SK-N-SH treated with all-trans-retinoic acid at 6 μM for 48 hours (cell line): Measurements from ENCODE around the gene GLI3.

Experiments
- ATAC-seq: fragments of 200-7000 bp; cut with Tn5 transposase; 3 replicates; pipeline ENCODE4 v1.9.1; 2020; ENCODE audit warnings: mild to moderate bottlenecking, moderate library complexity
- ARNTL ChIP-seq: fragments of 450-650 bp; formaldehyde crosslinking; IDR thresholded peaks from 2 replicates; pipeline ENCODE4 v1.5.0; 2020; ENCODE audit warnings: low read depth, mild to moderate bottlenecking, moderate library complexity, borderline replicate concordance
- BACH2 ChIP-seq: fragments of 250-450 bp; sonication (Bioruptor Pico); IDR thresholded peaks from 2 replicates; pipeline ENCODE4 v1.9.0; 2021; ENCODE audit warnings: mild to moderate bottlenecking, borderline replicate concordance
- CSDC2 ChIP-seq: fragments of 250-450 bp; sonication (Bioruptor Pico); IDR thresholded peaks from 2 replicates; pipeline ENCODE4 v1.5.0; 2020; ENCODE audit warnings: mild to moderate bottlenecking, moderate library complexity
- ESRRG ChIP-seq: fragments of 250-450 bp; sonication (Bioruptor Pico); IDR thresholded peaks from 2 replicates; pipeline ENCODE4 v1.6.1; 2021; ENCODE audit warnings: mild to moderate bottlenecking
- GLIS3 ChIP-seq: fragments of 250-450 bp; sonication (Bioruptor Pico); IDR thresholded peaks from 2 replicates; pipeline ENCODE4 v1.5.0; 2020; ENCODE audit warnings: mild to moderate bottlenecking, moderate library complexity
- ISL1 ChIP-seq: fragments of 250-450 bp; sonication (Bioruptor Pico); IDR thresholded peaks from 2 replicates; pipeline ENCODE4 v2.1.2; 2022; ENCODE audit warnings: mild to moderate bottlenecking, moderate library complexity
- OSR1 ChIP-seq: fragments of 250-450 bp; sonication (Bioruptor Pico); IDR thresholded peaks from 2 replicates; pipeline ENCODE4 v1.8.0; 2022; ENCODE audit warnings: moderate library complexity, mild to moderate bottlenecking, inconsistent platforms
- PPARA ChIP-seq: fragments of 250-450 bp; sonication (Bioruptor Pico); IDR thresholded peaks from 2 replicates; pipeline ENCODE4 v1.5.0; 2020; ENCODE audit warnings: mild to moderate bottlenecking, borderline replicate concordance
- RARB ChIP-seq: fragments of 250-450 bp; sonication (Bioruptor Pico); IDR thresholded peaks from 2 replicates; pipeline ENCODE4 v1.8.0; 2021; ENCODE audit warnings: mild to moderate bottlenecking, moderate library complexity
- SNAI2 ChIP-seq: fragments of 250-450 bp; sonication (Bioruptor Pico); IDR thresholded peaks from 2 replicates; pipeline ENCODE4 v1.5.0; 2020; ENCODE audit warnings: mild to moderate bottlenecking, moderate library complexity
- TCF4 ChIP-seq: fragments of 250-450 bp; sonication (Bioruptor Pico); IDR thresholded peaks from 2 replicates; pipeline ENCODE4 v1.8.0; 2021; ENCODE audit warnings: mild to moderate bottlenecking, moderate library complexity, borderline replicate concordance
- TOX ChIP-seq: fragments of 250-450 bp; sonication (Bioruptor Pico); IDR thresholded peaks from 2 replicates; pipeline ENCODE4 v1.8.0; 2021; ENCODE audit warnings: mild to moderate bottlenecking, moderate library complexity, borderline replicate concordance
- ZC3H10 ChIP-seq: fragments of 250-450 bp; sonication (Bioruptor Pico); IDR thresholded peaks from 2 replicates; pipeline ENCODE4 v1.5.1; 2021; ENCODE audit warnings: mild to moderate bottlenecking, moderate library complexity
- ZFP3 ChIP-seq: fragments of 250-450 bp; sonication (Bioruptor Pico); IDR thresholded peaks from 2 replicates; pipeline ENCODE4 v1.5.0; 2020; ENCODE audit warnings: mild to moderate bottlenecking, moderate library complexity
- ZNF565 ChIP-seq: fragments of 450-650 bp; formaldehyde crosslinking; conservative IDR thresholded peaks from 2 replicates; pipeline ENCODE4 v1.5.0; 2020; ENCODE audit warnings: low read depth, mild to moderate bottlenecking, moderate library complexity
- ZNF70 ChIP-seq: fragments of 450-650 bp; formaldehyde crosslinking; IDR thresholded peaks from 2 replicates; pipeline ENCODE4 v1.5.0; 2020; ENCODE audit warnings: mild to moderate bottlenecking, moderate library complexity
- ZNF8 ChIP-seq: fragments of 450-650 bp; formaldehyde crosslinking; IDR thresholded peaks from 2 replicates; pipeline ENCODE4 v1.5.0; 2020; ENCODE audit warnings: mild to moderate bottlenecking, moderate library complexity
- TF ChIP-seq, protein P1 (sequence below): fragments of 250-450 bp; sonication (Bioruptor Pico); IDR thresholded peaks from 2 replicates; pipeline ENCODE4 v1.5.0; 2020; ENCODE audit warnings: mild to moderate bottlenecking, moderate library complexity
- TF ChIP-seq, protein P2 (sequence below): fragments of 250-450 bp; sonication (Bioruptor Pico); IDR thresholded peaks from 2 replicates; pipeline ENCODE4 v1.5.1; 2020; ENCODE audit warnings: low read depth, mild to moderate bottlenecking, moderate library complexity
- TF ChIP-seq, protein P3 (sequence below): fragments of 250-450 bp; sonication (Bioruptor Pico); IDR thresholded peaks from 2 replicates; pipeline ENCODE4 v1.8.0; 2020; ENCODE audit warnings: mild to moderate bottlenecking, moderate library complexity, borderline replicate concordance
- TF ChIP-seq, protein P4 (sequence below): fragments of 250-450 bp; sonication (Bioruptor Pico); IDR thresholded peaks from 2 replicates; pipeline ENCODE4 v1.5.1; 2021; ENCODE audit warnings: mild to moderate bottlenecking, moderate library complexity

The GLI3 gene

DNA sequence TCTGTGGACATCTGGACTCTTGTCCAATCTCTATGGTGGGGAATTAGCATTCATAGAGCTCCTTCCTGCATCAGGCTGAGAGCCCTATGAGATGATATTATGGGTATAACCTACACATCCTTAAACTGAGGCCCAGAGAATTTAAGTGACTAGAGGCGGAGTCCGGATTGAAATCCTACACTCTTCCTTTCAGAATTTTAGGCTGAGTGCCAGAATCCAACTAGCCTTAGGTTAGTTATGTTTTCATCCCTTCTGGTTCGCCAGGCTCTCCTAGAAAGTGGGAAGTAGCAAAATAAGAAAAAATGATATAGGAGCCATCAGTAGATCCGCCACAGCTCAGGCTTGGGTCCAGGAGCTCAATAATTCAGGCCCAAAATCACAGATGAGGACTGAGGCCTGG, 212.5 kb downstream of the GLI3 start (continued):
- TF ChIP-seq, protein P1, sequence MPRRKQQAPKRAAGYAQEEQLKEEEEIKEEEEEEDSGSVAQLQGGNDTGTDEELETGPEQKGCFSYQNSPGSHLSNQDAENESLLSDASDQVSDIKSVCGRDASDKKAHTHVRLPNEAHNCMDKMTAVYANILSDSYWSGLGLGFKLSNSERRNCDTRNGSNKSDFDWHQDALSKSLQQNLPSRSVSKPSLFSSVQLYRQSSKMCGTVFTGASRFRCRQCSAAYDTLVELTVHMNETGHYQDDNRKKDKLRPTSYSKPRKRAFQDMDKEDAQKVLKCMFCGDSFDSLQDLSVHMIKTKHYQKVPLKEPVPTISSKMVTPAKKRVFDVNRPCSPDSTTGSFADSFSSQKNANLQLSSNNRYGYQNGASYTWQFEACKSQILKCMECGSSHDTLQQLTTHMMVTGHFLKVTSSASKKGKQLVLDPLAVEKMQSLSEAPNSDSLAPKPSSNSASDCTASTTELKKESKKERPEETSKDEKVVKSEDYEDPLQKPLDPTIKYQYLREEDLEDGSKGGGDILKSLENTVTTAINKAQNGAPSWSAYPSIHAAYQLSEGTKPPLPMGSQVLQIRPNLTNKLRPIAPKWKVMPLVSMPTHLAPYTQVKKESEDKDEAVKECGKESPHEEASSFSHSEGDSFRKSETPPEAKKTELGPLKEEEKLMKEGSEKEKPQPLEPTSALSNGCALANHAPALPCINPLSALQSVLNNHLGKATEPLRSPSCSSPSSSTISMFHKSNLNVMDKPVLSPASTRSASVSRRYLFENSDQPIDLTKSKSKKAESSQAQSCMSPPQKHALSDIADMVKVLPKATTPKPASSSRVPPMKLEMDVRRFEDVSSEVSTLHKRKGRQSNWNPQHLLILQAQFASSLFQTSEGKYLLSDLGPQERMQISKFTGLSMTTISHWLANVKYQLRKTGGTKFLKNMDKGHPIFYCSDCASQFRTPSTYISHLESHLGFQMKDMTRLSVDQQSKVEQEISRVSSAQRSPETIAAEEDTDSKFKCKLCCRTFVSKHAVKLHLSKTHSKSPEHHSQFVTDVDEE (CRISPR knock-in tag) = no peak
- TF ChIP-seq ZNF70 (CRISPR knock-in tag) = no peak
- TF ChIP-seq TOX (CRISPR knock-in tag) = no peak
- TF ChIP-seq, all 23 proteins: peak for 0

DNA sequence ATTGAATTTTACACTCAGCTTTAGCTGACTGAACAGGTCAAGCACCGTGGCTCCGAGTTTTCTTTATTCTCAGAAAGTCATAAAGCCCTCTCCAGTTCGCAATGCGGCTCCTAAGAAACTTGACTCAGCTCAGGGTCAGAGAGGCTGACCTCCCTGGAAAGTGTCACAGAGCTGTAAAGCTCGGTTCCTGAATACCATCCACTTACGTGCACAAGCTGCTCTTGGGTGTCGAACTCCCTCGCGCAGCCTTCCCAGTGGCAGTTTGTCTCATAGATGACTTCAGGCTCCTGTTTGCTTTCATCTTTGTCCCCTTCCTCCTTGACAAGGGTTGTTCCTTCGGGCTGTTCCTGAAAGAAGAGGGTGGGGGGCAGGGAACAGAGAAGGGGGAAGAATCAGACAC, 213.7 kb downstream of the GLI3 start:
- ATAC-seq = no peak
- TF ChIP-seq ZNF8 (CRISPR knock-in tag) (no peak), OSR1 (no peak), CSDC2 (CRISPR knock-in tag) (no peak), ZC3H10 (CRISPR knock-in tag) (no peak), ARNTL (no peak)

DNA sequence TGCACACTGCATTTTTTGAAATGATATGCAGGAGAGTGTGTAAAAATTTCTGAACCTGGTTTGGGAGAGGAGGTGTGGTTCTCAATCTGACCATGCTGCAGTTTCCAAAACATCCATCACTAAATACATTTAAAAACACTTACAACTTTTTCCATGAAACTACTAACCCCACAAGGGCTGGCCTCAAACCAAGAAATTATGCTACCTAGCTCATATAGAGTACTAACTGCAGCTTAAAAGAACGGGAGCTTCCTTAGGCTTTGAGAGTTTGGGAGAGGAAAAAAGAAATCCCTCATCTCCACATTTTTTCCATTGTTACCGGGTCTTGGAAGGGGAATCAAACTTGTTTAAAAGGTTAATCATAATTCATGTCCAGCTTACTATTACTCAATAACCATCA, 214.2 kb downstream of the GLI3 start:
- TF ChIP-seq GLIS3 (no peak), PPARA (no peak), ZNF8 (CRISPR knock-in tag) (no peak), ZNF565 (CRISPR knock-in tag) (no peak), ESRRG (no peak), SNAI2 (no peak), ZFP3 (CRISPR knock-in tag) (no peak), BACH2 (CRISPR knock-in tag) (no peak), RARB (CRISPR knock-in tag) (no peak), ISL1 (CRISPR knock-in tag) (no peak)
- TF ChIP-seq, protein P1 (CRISPR knock-in tag) = no peak
- TF ChIP-seq, protein P2, sequence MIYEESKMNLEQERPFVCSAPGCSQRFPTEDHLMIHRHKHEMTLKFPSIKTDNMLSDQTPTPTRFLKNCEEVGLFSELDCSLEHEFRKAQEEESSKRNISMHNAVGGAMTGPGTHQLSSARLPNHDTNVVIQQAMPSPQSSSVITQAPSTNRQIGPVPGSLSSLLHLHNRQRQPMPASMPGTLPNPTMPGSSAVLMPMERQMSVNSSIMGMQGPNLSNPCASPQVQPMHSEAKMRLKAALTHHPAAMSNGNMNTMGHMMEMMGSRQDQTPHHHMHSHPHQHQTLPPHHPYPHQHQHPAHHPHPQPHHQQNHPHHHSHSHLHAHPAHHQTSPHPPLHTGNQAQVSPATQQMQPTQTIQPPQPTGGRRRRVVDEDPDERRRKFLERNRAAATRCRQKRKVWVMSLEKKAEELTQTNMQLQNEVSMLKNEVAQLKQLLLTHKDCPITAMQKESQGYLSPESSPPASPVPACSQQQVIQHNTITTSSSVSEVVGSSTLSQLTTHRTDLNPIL (CRISPR knock-in tag) = no peak
- TF ChIP-seq, protein P3, sequence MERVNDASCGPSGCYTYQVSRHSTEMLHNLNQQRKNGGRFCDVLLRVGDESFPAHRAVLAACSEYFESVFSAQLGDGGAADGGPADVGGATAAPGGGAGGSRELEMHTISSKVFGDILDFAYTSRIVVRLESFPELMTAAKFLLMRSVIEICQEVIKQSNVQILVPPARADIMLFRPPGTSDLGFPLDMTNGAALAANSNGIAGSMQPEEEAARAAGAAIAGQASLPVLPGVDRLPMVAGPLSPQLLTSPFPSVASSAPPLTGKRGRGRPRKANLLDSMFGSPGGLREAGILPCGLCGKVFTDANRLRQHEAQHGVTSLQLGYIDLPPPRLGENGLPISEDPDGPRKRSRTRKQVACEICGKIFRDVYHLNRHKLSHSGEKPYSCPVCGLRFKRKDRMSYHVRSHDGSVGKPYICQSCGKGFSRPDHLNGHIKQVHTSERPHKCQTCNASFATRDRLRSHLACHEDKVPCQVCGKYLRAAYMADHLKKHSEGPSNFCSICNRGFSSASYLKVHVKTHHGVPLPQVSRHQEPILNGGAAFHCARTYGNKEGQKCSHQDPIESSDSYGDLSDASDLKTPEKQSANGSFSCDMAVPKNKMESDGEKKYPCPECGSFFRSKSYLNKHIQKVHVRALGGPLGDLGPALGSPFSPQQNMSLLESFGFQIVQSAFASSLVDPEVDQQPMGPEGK (CRISPR knock-in tag) = no peak
- TF ChIP-seq, all 23 proteins: peak for 0
- no peak for ATAC-seq

DNA sequence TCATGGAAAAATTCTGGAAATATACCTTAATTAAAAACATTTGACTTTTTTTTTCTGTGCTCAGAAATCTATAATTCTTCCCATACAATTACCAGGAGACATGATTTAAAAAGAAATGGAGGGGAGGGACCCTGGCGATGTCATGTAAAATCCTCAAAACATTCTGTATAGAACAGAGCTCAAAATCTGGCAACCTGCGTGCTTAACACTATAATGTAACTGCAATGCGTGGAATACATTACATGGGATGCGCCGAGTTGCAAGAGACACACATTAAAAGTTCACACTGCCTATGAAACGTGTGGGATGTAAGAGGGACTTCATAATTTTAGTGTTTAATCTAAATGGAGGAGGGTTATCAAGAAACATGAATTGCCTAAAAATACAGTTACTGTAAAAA, 215.0 kb downstream of the GLI3 start:
- no peak for ATAC-seq
- TF ChIP-seq CSDC2 (CRISPR knock-in tag) (no peak), GLIS3 (no peak), ZNF70 (CRISPR knock-in tag) (no peak), TCF4 (no peak), ZNF565 (CRISPR knock-in tag) (no peak), PPARA (no peak), ESRRG (no peak)
- TF ChIP-seq, protein P4, sequence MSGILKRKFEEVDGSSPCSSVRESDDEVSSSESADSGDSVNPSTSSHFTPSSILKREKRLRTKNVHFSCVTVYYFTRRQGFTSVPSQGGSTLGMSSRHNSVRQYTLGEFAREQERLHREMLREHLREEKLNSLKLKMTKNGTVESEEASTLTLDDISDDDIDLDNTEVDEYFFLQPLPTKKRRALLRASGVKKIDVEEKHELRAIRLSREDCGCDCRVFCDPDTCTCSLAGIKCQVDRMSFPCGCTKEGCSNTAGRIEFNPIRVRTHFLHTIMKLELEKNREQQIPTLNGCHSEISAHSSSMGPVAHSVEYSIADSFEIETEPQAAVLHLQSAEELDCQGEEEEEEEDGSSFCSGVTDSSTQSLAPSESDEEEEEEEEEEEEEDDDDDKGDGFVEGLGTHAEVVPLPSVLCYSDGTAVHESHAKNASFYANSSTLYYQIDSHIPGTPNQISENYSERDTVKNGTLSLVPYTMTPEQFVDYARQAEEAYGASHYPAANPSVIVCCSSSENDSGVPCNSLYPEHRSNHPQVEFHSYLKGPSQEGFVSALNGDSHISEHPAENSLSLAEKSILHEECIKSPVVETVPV = no peak
- TF ChIP-seq, protein P2 (CRISPR knock-in tag) = no peak
- TF ChIP-seq, protein P1 (CRISPR knock-in tag) = no peak
